ENCODE results near the gene BRAF. TPM values are rescaled to one million over a fixed set of nuclear protein-coding genes. Genes with fewer than 3 reads are reported as not detected.
"Not testable (repeated sequence)": the region's sequence is repeated elsewhere in the genome, so short reads cannot be mapped to it uniquely, and the experiment has no call there.

The BRAF gene
- polyA plus RNA-seq, 1 experiment: 8.9 TPM

DNA sequence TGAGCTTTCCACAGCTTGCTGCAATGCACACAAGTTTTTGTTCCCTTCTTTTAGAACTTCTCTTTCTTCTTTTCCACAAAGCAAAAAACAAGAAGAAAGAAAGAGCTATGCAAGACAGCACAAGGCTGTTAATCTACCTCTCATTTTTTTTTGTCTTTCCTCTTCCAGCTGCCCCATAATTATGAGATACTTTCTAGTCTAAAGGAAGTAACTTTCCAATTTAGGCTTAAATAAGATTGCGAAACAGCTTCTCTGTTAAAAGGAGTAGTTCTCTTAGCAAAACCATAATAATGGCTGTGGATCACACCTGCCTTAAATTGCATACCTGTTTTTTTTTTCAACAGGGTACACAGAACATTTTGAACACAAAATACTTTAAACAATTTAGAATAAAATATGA is 172.2 kb downstream of the BRAF start:
- no peak overlapping the region for H3K4me3 ChIP-seq (ENCODE audit: low read depth, low read length)
- TF ChIP-seq, protein P1, sequence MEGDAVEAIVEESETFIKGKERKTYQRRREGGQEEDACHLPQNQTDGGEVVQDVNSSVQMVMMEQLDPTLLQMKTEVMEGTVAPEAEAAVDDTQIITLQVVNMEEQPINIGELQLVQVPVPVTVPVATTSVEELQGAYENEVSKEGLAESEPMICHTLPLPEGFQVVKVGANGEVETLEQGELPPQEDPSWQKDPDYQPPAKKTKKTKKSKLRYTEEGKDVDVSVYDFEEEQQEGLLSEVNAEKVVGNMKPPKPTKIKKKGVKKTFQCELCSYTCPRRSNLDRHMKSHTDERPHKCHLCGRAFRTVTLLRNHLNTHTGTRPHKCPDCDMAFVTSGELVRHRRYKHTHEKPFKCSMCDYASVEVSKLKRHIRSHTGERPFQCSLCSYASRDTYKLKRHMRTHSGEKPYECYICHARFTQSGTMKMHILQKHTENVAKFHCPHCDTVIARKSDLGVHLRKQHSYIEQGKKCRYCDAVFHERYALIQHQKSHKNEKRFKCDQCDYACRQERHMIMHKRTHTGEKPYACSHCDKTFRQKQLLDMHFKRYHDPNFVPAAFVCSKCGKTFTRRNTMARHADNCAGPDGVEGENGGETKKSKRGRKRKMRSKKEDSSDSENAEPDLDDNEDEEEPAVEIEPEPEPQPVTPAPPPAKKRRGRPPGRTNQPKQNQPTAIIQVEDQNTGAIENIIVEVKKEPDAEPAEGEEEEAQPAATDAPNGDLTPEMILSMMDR (IDR thresholded peaks at IDR 0.05; ENCODE audit: insufficient read depth, low read depth, low read length): no peak
- peaks cover 1% of the 10 kb centered on the region; the same call in 1 of the 2 replicates for H3K36me3 ChIP-seq (ENCODE audit: control insufficient read depth, insufficient read depth, low read length)
- POLR2A ChIA-PET: interaction anchor here (0.6 kb wide), 1 partner anchor 26 kb away, joined by 4 read pairs; no protein-coding TSS in a partner anchor
- CTCF ChIA-PET: interaction anchor here (0.6 kb wide), 1 partner anchor 12 kb away, joined by 3 read pairs; no protein-coding TSS in a partner anchor
- DNase-seq (ENCODE audit: low read depth): no peak
- no peaks in the 10 kb centered on the region for H3K27me3 ChIP-seq (ENCODE audit: control insufficient read depth, insufficient read depth, low read length)

- POLR2A ChIA-PET: no interaction called here
- DNase-seq (ENCODE audit: low read depth): no peak
- Histone ChIP-seq H3K27me3 (ENCODE audit: control insufficient read depth, insufficient read depth, low read length) (no peaks in the 10 kb centered on the region), H3K36me3 (ENCODE audit: control insufficient read depth, insufficient read depth, low read length) (peaks cover 1% of the 10 kb centered on the region; the same call in 1 of the 2 replicates), H3K4me3 (ENCODE audit: low read depth, low read length) (no peak overlapping the region)
- TF ChIP-seq, protein P1 (IDR thresholded peaks at IDR 0.05; ENCODE audit: insufficient read depth, low read depth, low read length): no peak
- CTCF ChIA-PET: no interaction called here
These were observed 178.0 kb downstream of the BRAF start for GRCh38 chr7:140746751-140747150.

DNA sequence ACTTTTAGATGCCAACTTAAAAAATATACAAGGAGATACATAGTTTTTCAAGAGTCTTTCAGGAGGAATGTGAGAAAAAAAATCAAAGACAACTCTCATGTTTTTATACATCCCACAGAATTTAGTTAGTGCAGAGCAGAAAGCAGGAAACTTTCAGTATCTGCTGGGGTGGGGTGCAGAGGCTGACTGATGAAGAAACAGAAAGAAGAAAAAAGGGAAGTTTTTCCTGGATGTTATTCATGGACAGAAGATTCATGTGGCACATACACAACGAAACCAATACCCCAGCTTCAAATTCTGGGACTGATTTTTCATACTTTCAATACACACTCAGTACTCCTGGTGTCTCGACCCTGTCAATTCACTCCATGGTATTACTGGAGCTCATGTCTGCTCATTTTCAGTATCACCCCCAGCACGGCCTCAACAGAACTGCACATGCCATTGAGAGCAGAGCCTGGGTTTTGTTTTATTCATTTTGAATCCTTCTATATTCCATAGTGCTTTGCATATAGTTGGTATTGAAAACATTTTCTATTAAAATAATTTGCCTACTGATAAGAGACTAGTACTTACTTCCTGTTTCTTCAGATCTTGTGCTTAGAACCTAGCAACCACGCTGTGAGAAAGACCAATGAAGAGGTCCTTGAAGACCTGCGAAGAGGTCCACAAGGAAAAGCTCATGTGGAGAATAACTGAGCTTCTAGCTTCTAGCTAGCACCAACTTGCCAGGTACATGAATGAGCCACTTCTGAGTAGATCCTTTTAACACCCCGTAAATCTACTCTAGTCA is 179.3 kb downstream of the BRAF start:
- H3K27me3 ChIP-seq (ENCODE audit: control insufficient read depth, insufficient read depth, low read length): no peaks in the 10 kb centered on the region
- TF ChIP-seq, protein P1 (IDR thresholded peaks at IDR 0.05; ENCODE audit: insufficient read depth, low read depth, low read length): no peak
- ChIA-PET POLR2A (no interaction called here), CTCF (interaction anchor here (0.8 to 1.1 kb wide), 3 partner anchors 22 to 1146 kb away, joined by 3 read pairs; no protein-coding TSS in a partner anchor)
- no peak for DNase-seq (ENCODE audit: low read depth)
- no peak overlapping the region for H3K4me3 ChIP-seq (ENCODE audit: low read depth, low read length)
- peaks cover 1% of the 10 kb centered on the region; the same call in 1 of the 2 replicates for H3K36me3 ChIP-seq (ENCODE audit: control insufficient read depth, insufficient read depth, low read length)

- no peak for DNase-seq (ENCODE audit: low read depth)
- Histone ChIP-seq H3K4me3 (ENCODE audit: low read depth, low read length) (no peak overlapping the region), H3K27me3 (ENCODE audit: control insufficient read depth, insufficient read depth, low read length) (no peaks in the 10 kb centered on the region), H3K36me3 (ENCODE audit: control insufficient read depth, insufficient read depth, low read length) (peaks cover 1% of the 10 kb centered on the region; the same call in 1 of the 2 replicates)
- TF ChIP-seq, protein P1 (IDR thresholded peaks at IDR 0.05; ENCODE audit: insufficient read depth, low read depth, low read length): no peak
- ChIA-PET CTCF (no interaction called here), POLR2A (no interaction called here)
These were observed 180.7 kb downstream of the BRAF start for GRCh38 chr7:140744005-140744404.

DNA sequence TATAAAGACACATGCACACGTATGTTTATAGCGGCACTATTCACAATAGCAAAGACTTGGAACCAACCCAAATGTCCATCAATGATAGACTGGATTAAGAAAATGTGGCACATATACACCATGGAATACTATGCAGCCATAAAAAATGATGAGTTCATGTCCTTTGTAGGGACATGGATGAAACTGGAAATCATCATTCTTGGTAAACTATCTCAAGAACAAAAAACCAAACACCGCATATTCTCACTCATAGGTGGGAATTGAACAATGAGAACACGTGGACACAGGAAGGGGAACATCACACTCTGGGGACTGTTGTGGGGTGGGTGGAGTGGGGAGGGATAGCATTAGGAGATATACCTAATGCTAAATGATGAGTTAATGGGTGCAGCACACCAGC is 181.5 kb downstream of the BRAF start:
- CTCF ChIA-PET; DNase-seq (ENCODE audit: low read depth); H3K36me3 ChIP-seq (ENCODE audit: control insufficient read depth, insufficient read depth, low read length); POLR2A ChIA-PET; H3K4me3 ChIP-seq (ENCODE audit: low read depth, low read length); H3K27me3 ChIP-seq (ENCODE audit: control insufficient read depth, insufficient read depth, low read length): not testable (repeated sequence)
